Limb (tissue), 2 donors: ENCODE data around the gene CHST15.
A peak's percentile ranks its signal among the peaks of the same experiment; 100 is the strongest.

Experiments used
- DNase-seq, 2 donors: peaks; one replicate each; pipeline ENCODE4 v3.0.0-alpha.2; 2016; ENCODE audit errors: extremely low spot score in 2 of 2

CHST15 gene

DNA sequence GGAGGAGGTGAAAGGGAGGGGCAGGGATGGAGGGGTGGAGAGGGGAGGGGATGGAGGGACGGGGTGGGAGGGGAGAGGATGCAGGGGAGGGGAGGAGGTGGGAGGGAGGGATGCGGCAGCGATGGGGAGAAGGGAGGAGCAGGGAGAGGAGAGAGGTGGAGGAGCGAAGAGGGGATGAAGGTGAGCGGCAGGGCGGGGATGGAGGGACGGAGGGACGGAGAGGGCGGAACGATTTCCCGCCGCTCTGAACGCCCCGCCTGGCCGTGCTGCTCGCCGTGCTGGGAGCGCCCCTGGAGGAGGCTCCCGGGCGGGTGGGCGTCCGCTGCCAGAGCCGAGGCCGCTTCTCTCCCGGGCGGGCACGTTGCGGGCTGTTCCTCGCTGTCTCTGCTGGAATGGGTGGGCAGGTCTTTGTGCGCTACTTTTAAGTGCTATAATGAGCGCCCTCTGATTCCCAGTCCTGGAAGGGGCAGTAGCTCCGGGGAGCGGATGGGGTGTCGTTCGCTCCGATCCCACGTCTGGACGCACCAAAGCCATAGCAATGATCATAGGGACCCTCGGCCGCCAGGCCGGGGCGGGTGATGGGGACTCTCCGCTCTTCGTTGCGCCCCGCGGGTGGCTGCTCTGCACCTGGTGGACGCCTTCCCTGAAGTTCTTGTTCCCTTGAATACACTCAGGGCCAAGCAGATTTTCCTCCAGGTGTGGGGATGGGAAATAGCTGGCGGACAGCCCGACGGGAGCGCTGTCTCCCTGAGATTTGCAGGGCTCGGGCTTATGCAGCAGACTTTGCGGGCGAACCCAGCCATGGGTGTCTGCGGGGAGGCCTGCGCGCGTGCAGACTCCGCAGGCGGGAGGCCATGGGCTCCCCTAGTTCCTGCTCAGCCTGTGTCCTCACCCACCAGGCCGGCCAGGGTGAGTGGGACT, 120.7 kb downstream of the CHST15 start:
- DNase-seq: peak in 1 of 2 donors; percentile 57

DNA sequence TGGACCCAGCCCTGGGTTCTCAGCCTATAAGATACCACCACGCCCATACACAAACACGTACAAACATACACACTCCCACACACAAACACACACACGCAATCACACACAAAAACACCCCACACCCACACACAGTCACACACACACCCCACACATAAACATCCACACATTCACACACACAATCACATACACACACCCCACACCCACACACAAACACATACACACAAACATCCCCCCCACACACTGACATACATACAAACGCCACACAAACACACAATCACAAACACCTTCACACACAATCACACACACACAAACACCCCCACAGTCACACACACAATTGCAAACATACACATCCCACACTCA, 122.5 kb downstream of the CHST15 start:
- DNase-seq: no peak

DNA sequence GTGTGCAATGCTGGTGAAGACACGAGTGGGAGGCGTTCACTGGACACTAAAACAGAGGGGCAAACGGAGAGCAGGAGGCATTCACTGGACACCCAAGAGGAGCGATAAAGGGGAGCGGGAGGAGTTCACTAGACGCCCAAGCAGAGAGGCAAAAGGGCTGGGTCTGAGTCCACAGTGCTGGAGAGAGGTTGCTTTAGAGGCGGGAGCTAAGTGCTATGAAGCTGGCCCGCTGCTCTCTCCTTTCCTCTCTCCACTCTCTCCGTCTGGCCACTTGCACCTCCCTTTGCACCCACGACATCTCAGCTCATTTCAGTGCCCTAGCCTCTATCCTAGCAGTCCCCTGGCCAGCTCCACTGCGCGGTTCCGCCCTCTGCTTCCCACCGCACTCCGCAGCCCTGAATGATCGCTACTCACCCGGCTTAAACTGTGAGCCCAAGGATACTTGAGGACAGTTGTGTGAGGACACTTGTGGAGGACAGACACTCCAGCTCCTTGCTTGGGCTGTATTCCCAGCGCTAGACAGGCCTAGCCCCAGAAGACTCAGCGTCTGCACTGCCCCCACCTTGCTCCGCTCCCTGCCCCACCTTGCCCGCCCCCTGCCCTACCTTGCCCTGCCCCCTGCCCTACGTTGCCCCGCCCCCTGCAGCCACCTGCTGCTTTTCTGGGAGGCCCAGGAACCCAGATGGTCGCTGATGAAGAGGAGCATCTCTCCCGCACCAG, 123.0 kb downstream of the CHST15 start:
- no peak for DNase-seq

DNA sequence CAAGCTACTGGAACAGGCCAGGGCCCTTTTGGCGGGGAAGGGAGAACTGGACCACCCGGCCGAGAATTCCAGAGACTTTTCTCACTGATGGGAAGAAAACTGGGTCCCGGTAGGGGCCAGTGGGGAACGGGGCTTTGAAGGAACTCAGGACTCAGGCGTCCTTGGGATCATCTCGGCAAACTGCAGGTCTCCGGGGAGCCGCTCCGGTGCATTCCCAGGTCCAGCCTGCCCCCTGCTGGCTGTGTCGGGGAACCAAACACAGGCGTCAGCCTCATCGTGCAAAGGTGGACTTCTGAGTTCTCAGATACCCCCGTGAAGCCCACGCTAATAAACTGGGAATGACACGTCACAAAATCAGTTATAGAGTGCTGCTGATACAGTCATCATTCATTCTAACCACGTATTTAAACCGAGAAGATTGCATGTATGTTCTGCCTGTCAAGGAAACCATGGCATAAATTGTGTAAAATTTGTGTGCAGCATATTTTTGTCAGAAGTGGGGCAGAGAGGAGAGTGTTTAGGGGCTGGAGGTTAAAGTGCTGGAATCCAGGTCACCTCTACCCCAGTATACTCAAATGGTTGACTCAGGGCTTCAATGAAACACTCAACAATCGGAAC, 125.7 kb downstream of the CHST15 start:
- peak; percentile 54 to 89 for DNase-seq

DNA sequence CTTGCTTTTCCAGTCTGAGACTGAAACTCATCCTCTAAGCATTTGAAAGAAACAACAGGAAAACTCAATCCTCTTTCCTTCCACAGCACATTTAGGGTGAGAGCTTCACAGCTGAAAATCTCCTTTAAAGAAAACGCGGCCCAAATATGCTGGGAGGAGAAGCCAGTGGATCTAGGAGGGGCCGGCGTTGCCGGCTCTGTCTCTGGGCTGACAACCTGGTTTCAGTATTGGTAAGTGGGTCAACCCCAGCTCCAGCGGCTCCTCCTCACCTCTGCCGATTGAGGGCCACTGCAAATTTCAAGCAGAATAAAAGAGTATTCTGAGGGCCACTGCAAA, 126.5 kb downstream of the CHST15 start:
- DNase-seq: no peak

DNA sequence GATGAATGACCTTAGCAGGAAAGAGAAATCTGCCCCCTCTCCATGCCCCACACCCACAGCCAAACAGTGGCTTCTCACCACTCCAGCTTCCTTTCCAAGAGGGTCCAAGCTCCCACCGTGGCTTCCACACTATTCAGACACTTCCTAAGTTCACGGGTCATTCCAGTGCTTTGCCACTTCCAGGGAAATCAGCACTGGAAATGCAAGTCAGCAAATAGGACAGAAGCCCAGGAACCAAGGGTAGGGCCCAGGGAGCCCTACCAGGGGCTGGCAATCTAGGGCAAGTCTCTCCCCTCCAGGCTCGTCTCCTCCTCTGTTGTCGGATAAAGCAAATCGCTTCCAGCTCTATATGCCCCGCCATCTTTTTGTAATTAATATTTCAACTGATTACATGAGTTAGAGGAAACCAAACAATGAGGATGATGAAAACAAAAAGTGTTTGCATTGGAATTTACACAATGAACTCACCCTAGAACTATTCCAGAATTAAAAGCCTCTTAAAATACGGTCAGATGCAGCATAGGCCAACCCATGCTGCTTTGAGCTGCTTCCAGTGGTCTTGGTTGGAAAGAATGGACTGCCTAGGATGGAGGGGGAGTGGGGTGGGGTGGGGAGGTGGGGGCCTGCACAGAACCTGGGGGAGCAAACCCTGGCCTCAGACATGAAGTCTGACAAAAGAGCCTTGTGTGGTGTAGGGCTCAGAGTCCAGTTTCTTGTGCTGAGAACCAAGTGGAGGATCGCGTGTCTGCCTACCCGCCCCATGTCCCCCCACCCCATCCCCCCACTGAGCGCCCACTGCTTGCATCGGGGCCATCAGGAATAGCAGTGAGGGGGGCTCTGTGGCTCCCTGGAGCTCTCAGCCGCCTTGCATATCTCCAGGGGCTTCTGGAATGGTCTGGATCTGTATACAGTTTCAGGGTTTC, 127.2 kb downstream of the CHST15 start:
- DNase-seq: no peak

DNA sequence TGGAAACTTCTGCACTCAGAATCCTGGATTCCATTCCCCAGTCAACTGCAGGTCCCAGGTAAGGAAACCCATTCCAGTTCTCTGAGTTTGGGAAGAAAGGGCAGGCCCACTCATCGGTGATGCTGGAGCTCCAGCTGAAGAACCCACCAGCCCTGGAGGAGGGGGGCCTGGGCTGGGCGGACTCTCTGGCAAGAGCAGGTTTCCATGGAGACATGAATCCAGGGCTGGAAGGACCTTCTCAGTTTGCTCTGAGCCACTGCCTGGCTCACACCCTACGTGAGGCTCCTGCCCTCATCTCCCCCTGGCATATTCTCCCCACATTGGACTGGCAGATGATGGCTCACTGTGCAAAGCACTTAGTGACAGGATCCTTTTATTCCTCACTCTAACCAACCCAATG, 128.4 kb downstream of the CHST15 start:
- no peak for DNase-seq

DNA sequence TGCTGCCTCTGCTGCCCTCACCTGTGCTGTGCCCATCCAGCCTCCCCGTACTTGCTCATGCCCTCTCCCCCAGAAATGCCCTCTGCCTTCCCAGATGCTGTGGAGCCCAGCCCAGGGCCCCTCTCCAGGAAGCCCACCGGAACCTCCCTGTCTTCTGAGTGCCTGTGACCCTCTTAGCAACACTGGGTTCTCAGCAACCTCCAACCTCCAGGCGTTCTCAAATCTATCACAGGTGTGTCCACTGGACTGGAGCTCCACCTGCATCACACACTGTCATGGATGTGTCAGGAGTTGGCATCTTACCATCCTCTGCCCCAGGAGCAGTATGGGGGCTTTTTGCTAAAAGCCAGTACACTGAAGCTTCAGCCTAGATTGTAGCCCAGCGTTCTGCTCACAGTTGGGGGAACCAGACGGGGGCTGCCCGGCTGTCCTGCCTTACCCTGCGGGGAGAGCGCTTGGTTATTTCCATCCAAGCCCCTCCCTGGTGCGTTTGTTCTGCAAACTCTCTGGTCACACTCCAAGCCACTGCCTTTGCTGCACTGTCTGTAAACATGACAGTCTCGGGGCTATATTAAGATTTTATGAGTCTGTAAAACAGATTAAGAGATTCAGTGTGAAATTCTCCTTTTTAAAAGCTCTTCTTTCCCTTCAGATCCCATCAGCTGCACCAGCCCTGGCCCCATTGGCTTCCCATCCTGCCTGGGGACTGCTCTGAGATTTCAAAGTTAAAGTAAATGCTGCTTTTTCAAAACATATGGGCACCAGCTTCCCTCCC, 130.5 kb downstream of the CHST15 start:
- DNase-seq: no peak

DNA sequence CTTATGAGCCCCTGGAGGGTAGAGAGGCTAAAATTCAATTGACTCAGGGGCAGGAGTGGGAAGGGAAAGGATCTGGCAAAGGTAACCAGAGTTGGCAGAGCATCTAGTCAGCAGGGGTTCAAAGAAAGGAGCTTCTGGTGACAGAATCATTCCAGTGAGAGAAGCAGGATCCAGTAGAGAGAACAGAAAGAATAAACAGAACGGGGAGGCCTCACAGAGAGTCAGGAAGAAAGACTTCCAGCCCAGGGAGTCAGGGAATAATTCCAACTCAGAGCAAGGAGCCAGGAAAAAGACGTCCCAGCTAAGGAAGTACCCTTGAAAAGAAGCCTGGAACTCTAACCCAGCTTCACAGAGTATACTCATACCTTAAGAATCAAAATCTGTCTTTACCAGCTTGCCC, 135.2 kb downstream of the CHST15 start:
- DNase-seq: no peak
